Common myeloid progenitor, CD34-positive (primary cell): ENCODE measurements around the gene MAP2K6.

Experiments
- CTCF ChIA-PET: fragments of 350-600 bp; sonication (Branson Sonifier 250); formaldehyde crosslinking; loops from one replicate; lab custom pipeline; 2021; ENCODE audit warnings: antibody characterized with exemption; lab: Charles Lee
- POLR2A ChIA-PET: fragments of 350-600 bp; sonication (Branson Sonifier 250); formaldehyde crosslinking; loops from one replicate; lab custom pipeline; 2021; ENCODE audit warnings: antibody characterized with exemption; lab: Charles Lee
- DNase-seq, 3 donors: peaks; one replicate each; pipeline versions ENCODE4 v3.0.0 to v3.0.0-alpha.2; 2013
- H3K27ac ChIP-seq, 2 experiments: 1 replicate in 1 of 2; 2 replicates in 1 of 2; pipeline ENCODE4 v1.7.0; 2013; ENCODE audit warnings: inconsistent platforms in 2 of 2, low read length in 2 of 2, mild to moderate bottlenecking in 2 of 2, low read depth in 1 of 2, moderate library complexity in 1 of 2; ENCODE audit not compliant: severe bottlenecking in 2 of 2, insufficient read depth in 1 of 2, poor library complexity in 1 of 2
- H3K27me3 ChIP-seq, 5 experiments: replicated peaks in 2 of 5; 1 replicate in 3 of 5; 2 replicates in 2 of 5; pipeline versions ENCODE4 v1.6.1 to v1.7.0; 2013; ENCODE audit warnings: low read length in 4 of 5, mild to moderate bottlenecking in 2 of 5, moderate library complexity in 2 of 5, inconsistent platforms in 1 of 5; ENCODE audit not compliant: insufficient read depth in 5 of 5, control insufficient read depth in 4 of 5
- H3K36me3 ChIP-seq, 4 experiments: 1 replicate in 2 of 4; 2 replicates in 2 of 4; pipeline versions ENCODE4 v1.6.1 to v1.7.0; 2013; ENCODE audit warnings: low read length in 3 of 4, control low read depth in 1 of 4, mild to moderate bottlenecking in 1 of 4; ENCODE audit not compliant: control insufficient read depth in 4 of 4, insufficient read depth in 4 of 4
- H3K4me1 ChIP-seq, 4 experiments: 1 replicate in 3 of 4; 2 replicates in 1 of 4; pipeline versions ENCODE4 v1.6.1 to v1.7.1; 2013; ENCODE audit warnings: low read length in 3 of 4, mild to moderate bottlenecking in 3 of 4, control low read depth in 1 of 4, inconsistent platforms in 1 of 4, moderate library complexity in 1 of 4; ENCODE audit not compliant: control insufficient read depth in 4 of 4, insufficient read depth in 4 of 4; ENCODE audit errors: control extremely low read depth in 1 of 4
- H3K4me3 ChIP-seq, 7 experiments: 1 replicate in 4 of 7; 2 replicates in 3 of 7; pipeline versions ENCODE4 v1.5.1 to v1.7.0; 2013; ENCODE audit warnings: mild to moderate bottlenecking in 7 of 7, low read length in 6 of 7, moderate library complexity in 6 of 7, inconsistent platforms in 2 of 7, low read depth in 2 of 7, control low read depth in 1 of 7; ENCODE audit not compliant: insufficient read depth in 4 of 7, control insufficient read depth in 1 of 7; ENCODE audit errors: extremely low read depth in 1 of 7
- H3K9me3 ChIP-seq, 5 experiments: 1 replicate in 4 of 5; 2 replicates in 1 of 5; pipeline versions ENCODE4 v1.6.1 to v1.7.1; 2013; ENCODE audit warnings: low read length in 4 of 5, mild to moderate bottlenecking in 2 of 5, inconsistent platforms in 1 of 5, low read depth in 1 of 5, moderate library complexity in 1 of 5; ENCODE audit not compliant: control insufficient read depth in 4 of 5, insufficient read depth in 2 of 5; ENCODE audit errors: control extremely low read depth in 1 of 5
- WGBS: methylation state at CpG from one replicate; pipeline ENCODE4 v1.1.5; 2013; ENCODE audit not compliant: insufficient coverage; 5-methylcytosine and 5-hydroxymethylcytosine counted together

MAP2K6 gene

DNA sequence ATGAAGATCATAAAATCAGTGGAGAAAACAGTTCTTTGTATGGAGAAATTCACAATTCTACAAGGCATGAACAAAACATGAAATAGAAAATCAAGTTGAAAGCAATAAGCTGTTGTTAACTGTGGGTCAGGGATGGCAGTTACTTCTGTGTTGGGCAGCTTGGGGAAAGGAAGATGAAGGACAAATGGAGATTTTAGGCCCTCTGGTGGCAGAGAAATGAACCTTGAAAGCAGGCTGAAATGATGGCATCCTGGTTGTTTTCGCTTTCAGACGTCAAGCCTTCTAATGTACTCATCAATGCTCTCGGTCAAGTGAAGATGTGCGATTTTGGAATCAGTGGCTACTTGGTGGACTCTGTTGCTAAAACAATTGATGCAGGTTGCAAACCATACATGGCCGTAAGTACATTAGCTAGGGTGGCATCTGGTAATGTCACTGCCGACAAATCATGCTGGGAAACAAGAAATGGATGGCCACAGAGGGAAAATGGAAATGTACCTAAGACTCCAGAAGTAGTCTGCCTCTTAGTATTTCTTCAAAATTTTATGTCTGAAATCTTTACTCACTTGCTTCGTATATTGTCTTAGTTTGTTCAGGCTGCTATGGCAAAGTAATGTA, 108.9 kb downstream of the MAP2K6 start:
- Histone ChIP-seq H3K27ac (no peak overlapping the region), H3K36me3 (peaks cover 0 to 10% (median 8%) of the 10 kb centered on the region in 4 experiments), H3K4me1 (no peaks in the 10 kb centered on the region), H3K4me3 (peak overlapping the region in 2 of 7 experiments; percentile 38 to 54), H3K27me3 (no peaks in the 10 kb centered on the region), H3K9me3 (no peaks in the 10 kb centered on the region)
- POLR2A ChIA-PET: no interaction called here
- CTCF ChIA-PET: interaction anchor here (1.3 to 1.6 kb wide), 2 partner anchors 19 to 129 kb away, joined by 3 to 4 read pairs; no protein-coding TSS in a partner anchor
- DNase-seq: peak; percentile 34 to 48 (median 47)
- WGBS: 68% methylated on average over 6 of the region's 7 CpGs

DNA sequence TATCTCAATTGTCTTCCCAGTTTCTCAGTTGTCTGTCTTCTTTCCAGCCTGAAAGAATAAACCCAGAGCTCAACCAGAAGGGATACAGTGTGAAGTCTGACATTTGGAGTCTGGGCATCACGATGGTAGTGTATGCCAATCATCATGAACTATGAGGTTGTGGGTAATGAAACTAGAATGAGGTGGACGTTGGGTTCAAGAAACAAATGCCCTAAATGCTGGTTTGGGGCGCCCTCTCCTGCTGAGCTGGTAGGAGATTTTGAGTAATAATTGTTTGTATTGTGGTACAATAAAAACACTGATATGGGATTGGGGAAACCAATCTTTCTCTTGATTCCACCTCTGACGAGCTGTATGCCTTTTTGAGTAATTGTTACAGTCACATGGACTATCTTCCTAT, 110.4 kb downstream of the MAP2K6 start:
- ChIA-PET POLR2A (no interaction called here), CTCF (interaction anchor here (0.8 to 2.3 kb wide), 14 partner anchors 9 to 1104 kb away, joined by 3 to 8 read pairs (median 3); partner anchors contain the start of gene MAP2K6)
- Histone ChIP-seq H3K27me3 (no peaks in the 10 kb centered on the region), H3K4me1 (no peaks in the 10 kb centered on the region), H3K9me3 (no peaks in the 10 kb centered on the region), H3K4me3 (no peak overlapping the region), H3K27ac (no peak overlapping the region), H3K36me3 (peaks cover 0 to 8% (median 7%) of the 10 kb centered on the region in 4 experiments)
- DNase-seq: no peak
- 97% methylated on average over 3 of the region's 4 CpGs for WGBS

DNA sequence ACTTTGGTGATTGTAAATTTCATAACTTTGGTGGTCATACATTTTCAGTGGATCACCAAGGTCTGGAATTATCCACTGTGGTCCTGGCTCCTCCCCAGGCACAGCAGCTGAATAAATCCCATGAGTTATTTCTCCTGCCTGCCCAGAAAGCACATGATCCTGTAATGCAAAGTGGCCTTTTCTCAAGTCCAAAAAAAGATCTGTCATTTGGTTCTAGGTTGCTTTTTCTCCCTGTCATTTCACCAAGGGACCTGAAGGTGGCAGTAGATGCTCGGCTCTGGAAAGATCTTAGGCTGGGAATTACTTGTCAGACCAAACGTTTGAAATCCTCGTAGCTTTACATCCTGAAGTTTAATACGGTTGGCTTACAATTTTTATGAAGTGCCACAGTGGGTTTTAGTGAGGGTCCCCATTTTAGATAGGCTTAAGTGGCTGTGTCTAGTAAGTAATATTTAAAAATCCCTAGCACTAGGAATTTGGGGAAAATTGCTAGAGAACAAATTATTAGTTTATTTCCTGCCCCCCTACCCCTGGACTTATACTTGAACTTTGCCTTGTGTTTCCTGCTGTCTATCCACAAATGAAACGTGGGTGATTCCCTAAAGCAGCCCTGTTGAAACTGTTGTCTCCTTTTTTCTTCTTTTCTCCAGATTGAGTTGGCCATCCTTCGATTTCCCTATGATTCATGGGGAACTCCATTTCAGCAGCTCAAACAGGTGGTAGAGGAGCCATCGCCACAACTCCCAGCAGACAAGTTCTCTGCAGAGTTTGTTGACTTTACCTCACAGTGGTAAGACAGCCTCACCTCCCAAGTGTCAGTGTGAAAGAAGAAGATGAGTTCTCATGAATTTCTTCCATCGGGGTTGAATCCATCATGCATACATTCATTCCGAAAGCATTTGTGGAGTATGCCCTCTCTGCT, 111.7 kb downstream of the MAP2K6 start:
- CTCF ChIA-PET: interaction anchor here (0.7 to 2.3 kb wide), 13 partner anchors 10 to 1103 kb away, joined by 3 to 8 read pairs (median 4); no protein-coding TSS in a partner anchor
- peak; percentile 45 to 70 (median 60) for DNase-seq
- Histone ChIP-seq H3K4me1 (no peaks in the 10 kb centered on the region), H3K9me3 (no peaks in the 10 kb centered on the region), H3K27me3 (no peaks in the 10 kb centered on the region), H3K27ac (no peak overlapping the region), H3K4me3 (no peak overlapping the region), H3K36me3 (peaks cover 0 to 8% (median 4%) of the 10 kb centered on the region in 4 experiments)
- 43% methylated on average over 9 of the region's 9 CpGs for WGBS
- POLR2A ChIA-PET: no interaction called here

DNA sequence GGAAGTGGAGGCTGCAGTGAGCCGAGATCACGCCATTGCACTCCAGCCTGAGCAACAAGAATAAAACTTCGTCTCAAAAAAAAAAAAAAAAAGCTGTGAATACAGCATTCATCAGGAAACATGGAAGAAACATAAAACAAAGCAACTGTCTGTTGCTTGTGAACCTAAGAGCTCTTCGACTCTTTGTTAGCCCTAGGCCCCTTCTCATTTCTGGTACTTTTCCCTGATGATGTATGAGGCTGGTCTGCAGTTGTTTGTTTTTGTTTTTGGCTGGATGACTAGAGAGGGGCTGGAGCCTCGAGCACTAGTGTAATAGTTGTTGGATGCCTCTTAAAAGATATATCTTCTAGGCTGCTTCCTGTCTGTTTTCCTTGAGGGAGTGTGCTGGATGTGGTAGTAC, 113.5 kb downstream of the MAP2K6 start:
- DNase-seq: no peak
- peaks cover 0 to 8% (median 4%) of the 10 kb centered on the region in 4 experiments for H3K36me3 ChIP-seq
- no peak overlapping the region for H3K27ac ChIP-seq
- no peak overlapping the region for H3K4me3 ChIP-seq
- CTCF ChIA-PET: no interaction called here
- H3K9me3 ChIP-seq: no peaks in the 10 kb centered on the region
- no peaks in the 10 kb centered on the region for H3K4me1 ChIP-seq
- WGBS: 92% methylated on average over 2 of the region's 5 CpGs
- no peaks in the 10 kb centered on the region for H3K27me3 ChIP-seq
- POLR2A ChIA-PET: no interaction called here

DNA sequence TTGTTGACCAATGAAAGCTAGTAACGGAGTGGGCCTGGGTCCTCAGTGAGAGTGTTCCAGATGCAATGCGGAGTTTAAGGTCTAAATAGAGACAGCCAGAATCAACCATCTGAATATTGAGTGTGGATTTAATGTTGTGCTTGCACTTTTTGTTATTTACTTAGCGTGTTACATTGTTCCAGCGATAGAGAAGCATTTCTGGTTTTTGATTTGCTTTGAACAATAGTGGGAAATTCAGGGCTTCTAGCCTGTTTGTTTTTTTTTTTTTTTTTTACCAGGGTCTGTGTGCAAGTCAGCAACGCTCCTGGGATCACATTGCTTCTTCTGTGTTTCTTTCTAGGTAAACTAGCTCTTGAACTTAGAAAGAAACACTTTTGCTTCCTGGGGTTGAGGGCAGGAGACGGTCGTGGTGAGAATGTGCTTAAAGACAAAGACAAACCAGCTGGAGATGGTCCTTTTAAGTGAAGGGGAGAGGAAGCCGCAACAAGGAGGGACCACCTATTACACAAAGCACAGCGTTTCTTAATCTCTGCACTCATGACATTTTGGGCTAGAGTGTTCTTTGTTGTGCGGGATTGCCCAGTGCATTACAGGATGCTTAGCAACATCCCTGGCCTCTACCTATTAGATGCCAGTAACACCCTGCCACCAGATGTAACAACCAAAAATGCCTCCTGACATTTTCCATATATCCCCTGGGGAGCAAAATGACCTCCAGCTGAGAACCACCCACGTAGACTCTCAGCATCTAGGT, 119.2 kb downstream of the MAP2K6 start:
- ChIA-PET CTCF (interaction anchor here (0.7 to 1.2 kb wide), 2 partner anchors 9 to 97 kb away, joined by 3 read pairs; no protein-coding TSS in a partner anchor), POLR2A (no interaction called here)
- no peaks in the 10 kb centered on the region for H3K27me3 ChIP-seq
- H3K4me1 ChIP-seq: no peaks in the 10 kb centered on the region
- H3K4me3 ChIP-seq: no peak overlapping the region
- 92% methylated on average over 8 of the region's 11 CpGs for WGBS
- H3K9me3 ChIP-seq: no peaks in the 10 kb centered on the region
- no peak for DNase-seq
- H3K36me3 ChIP-seq: peaks cover 0 to 8% (median 3%) of the 10 kb centered on the region in 4 experiments
- no peak overlapping the region for H3K27ac ChIP-seq

DNA sequence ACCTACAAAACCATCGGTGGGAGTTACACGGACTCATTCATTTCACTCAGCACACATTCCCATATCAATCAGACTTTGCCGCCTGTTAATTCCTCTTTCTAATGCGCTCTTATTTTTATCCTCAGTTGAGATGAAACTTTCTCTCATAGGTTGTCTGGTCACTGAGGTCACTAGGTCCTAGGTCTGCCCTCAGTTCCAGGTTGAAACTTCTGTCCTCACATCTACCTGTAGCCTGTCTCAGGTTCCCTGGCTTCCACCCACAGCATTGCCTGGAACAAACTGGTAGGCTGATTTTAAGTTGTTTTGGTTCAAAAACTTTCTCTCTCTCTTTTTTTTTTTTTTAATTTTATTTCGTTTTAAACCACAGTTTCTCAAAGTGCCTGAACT, 119.7 kb downstream of the MAP2K6 start:
- Histone ChIP-seq H3K4me3 (no peak overlapping the region), H3K27ac (no peak overlapping the region), H3K36me3 (peaks cover 0 to 8% (median 2%) of the 10 kb centered on the region in 4 experiments), H3K27me3 (no peaks in the 10 kb centered on the region), H3K9me3 (no peaks in the 10 kb centered on the region), H3K4me1 (no peaks in the 10 kb centered on the region)
- WGBS: 98% methylated on average over 4 of the region's 5 CpGs
- DNase-seq: no peak
- ChIA-PET POLR2A (interaction anchor here (0.7 kb wide), 1 partner anchor 572 kb away, joined by 3 read pairs; no protein-coding TSS in a partner anchor), CTCF (interaction anchor here (0.7 to 1.2 kb wide), 2 partner anchors 10 to 98 kb away, joined by 3 read pairs; no protein-coding TSS in a partner anchor)
